GM12875 (cell line): Measurements from ENCODE around the gene TPCN1.

Experiments
- H3K4me3 ChIP-seq: one replicate; pipeline ENCODE4 v1.5.1; 2011; ENCODE audit warnings: low read depth, low read length, control low read depth
- TF ChIP-seq, protein P1 (sequence below): IDR thresholded peaks from 2 replicates; pipeline ENCODE4 v1.5.1; 2011; ENCODE audit warnings: low read depth, mild to moderate bottlenecking, control low read depth, inconsistent platforms, low read length, moderate library complexity, borderline replicate concordance; ENCODE audit not compliant: insufficient read depth

Gene TPCN1

DNA sequence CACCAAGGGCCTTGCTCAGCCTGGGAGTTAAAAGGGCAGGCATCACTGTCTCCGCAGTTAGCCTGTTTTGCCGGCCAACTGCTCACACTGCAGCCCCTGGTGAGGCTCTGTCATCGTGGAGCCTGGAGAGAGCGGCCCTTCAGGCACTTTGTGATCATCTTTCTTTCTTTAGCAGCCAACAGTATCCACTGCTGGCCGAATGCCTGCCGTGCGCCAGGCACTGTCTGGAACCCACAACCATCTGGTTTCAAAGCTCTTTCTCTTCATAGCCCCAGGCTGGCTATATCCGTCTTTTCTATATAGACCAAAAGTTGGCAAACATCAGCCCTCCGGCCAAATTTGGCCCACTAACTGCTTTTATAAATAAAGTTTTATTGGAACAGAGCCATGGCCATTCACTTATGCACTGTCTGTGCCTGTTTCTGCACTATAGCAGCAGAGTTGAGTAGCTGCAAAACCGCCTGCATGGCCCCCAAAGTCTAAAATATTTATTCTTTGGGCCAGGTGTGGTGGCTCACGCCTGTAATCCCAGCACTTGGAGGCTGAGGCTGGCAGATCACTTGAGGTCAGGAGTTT lies 84.1 kb downstream of the TPCN1 start:
- TF ChIP-seq, protein P1, sequence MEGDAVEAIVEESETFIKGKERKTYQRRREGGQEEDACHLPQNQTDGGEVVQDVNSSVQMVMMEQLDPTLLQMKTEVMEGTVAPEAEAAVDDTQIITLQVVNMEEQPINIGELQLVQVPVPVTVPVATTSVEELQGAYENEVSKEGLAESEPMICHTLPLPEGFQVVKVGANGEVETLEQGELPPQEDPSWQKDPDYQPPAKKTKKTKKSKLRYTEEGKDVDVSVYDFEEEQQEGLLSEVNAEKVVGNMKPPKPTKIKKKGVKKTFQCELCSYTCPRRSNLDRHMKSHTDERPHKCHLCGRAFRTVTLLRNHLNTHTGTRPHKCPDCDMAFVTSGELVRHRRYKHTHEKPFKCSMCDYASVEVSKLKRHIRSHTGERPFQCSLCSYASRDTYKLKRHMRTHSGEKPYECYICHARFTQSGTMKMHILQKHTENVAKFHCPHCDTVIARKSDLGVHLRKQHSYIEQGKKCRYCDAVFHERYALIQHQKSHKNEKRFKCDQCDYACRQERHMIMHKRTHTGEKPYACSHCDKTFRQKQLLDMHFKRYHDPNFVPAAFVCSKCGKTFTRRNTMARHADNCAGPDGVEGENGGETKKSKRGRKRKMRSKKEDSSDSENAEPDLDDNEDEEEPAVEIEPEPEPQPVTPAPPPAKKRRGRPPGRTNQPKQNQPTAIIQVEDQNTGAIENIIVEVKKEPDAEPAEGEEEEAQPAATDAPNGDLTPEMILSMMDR: no peak
- H3K4me3 ChIP-seq: no peak overlapping the region

DNA sequence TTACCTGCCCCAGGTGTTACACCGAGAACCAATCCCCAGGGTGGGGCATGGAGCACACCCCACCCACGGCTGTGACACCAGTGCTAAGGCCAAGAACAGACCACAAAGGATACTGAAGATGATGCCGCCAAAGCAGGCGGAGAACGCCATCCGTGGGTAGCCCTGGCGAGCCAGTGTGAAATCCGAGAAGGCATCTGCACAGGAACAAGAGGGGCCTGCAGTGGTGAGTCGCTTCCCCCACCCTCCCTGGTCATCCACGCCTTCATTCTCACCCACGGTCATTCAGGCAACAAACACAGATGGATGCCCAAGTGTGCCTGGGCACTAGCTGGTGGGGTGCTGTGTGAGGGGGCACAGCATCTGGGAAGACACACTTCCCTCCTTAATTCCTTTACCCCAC lies 85.1 kb downstream of the TPCN1 start:
- H3K4me3 ChIP-seq: no peak overlapping the region
- TF ChIP-seq, protein P1: no peak

DNA sequence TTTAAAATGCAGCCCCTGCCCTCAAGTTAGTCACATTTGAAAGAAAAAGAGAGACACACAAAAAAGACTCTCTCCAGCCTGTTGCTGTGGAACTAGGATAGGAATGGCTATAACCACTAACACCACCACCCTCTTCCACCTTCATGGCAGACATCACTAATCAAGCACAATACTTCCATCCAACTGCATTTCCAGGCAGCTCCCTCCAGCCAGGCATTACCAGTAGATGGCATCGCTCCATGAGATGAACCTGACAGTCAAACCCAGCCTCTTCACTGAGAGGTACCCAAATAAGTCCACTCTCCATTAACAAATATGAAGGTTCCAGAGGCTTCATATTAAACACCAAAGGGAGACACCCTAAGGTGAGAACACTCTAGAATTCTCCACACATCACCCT lies 89.2 kb downstream of the TPCN1 start:
- H3K4me3 ChIP-seq: no peak overlapping the region
- TF ChIP-seq, protein P1: no peak; the same call in 1 of the 2 replicates

DNA sequence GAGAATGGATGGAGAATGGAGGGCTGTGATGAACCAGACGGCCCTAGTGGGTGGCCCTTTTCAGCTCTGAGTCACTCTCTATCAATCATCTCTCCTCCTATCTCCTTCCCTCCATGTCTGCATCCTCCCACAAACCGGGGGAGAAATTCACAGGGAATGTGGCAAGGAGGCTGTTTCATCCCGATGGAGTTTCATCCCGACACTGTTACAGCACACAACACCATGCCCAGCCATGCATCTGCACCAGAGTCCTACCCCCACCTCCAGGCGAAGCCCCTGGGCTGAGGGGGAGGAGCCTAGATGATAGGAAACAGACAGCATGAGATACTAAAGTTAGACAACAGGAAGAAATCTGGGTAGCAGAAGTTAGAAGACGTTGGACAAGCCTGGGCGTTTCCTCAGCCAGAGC lies 92.9 kb downstream of the TPCN1 start:
- TF ChIP-seq, protein P1: no peak
- H3K4me3 ChIP-seq: no peak overlapping the region

DNA sequence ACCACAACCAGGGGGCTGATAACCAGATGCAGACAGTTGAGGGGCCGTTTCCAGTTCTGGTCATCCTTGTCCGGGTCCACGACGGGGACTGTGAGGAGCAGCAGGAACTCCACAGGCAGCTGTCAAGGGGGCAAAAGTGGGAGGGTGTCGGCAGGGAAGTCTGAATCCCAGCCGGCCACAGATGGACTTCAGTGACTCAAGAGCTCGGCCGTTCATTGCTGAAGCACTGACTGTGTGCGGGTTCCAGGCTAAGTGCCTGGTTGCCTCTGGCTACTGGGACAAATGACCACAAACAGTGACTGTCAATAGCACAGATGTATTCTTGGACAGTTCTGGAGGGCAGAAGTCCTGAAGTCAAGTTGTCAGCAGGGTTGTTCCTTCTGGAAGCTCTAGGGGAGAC lies 94.1 kb downstream of the TPCN1 start:
- no peak overlapping the region for H3K4me3 ChIP-seq
- TF ChIP-seq, protein P1: no peak

DNA sequence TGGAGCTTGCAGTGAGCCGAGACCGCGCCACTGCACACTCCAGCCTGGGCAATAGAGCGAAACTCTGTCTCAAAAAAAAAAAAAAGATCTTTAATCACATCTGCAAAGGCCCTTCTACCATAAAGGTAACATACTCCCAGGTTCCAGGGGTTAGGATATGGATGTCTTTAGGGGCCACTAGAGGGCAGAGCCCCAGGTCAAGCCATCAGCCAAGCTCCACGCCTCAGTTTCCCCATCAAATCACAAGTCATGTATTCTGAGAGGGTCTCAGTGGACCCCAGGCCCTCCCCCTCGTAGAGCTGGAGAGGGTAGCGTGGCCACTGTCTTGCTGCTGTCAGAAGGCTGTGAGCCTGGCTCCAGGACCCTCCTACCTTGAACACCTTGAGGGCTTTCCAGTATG lies 94.9 kb downstream of the TPCN1 start:
- TF ChIP-seq, protein P1: no peak
- H3K4me3 ChIP-seq: no peak overlapping the region

DNA sequence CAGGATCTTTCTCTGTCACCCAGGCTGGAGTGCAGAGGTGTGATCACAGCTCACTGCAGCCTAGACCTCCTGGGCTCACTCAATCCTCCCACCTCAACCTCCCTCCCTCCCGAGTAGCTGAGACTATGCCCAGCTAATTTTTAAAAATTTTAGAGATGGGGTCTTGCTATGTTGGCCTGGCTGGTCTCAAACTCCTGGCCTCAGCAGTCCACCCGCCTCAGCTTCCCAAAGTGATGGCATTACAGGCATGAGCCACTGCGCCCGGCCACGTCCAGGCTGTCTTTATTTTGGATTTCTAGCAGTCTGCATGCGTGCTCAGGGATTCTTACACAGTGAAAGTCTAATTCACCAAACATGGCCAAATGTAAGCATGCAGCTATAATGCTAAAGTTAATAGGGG lies 95.9 kb downstream of the TPCN1 start:
- no peak overlapping the region for H3K4me3 ChIP-seq
- TF ChIP-seq, protein P1: no peak
